NCI-H460 (cell line): ENCODE measurements around the gene HELZ2. TPM values are rescaled to one million over a fixed set of nuclear protein-coding genes. Genes with fewer than 3 reads are reported as not detected.

Experiments
- DNase-seq: peaks from one replicate; pipeline ENCODE4 v3.0.0-alpha.2; 2016; ENCODE audit warnings: low read depth; ENCODE audit errors: extremely low read depth
- total RNA-seq: library from RNA; depleted of rRNA; stranded (reverse); fragments of >200 nt; shearing (Covaris generic); gene quantifications from 2 replicates; pipeline ENCODE4 v1.2.3, GENCODE V29; 2014; rRNA removed

Gene HELZ2
- total RNA-seq, 1 experiment from 2014 or later = 10.1 TPM

DNA sequence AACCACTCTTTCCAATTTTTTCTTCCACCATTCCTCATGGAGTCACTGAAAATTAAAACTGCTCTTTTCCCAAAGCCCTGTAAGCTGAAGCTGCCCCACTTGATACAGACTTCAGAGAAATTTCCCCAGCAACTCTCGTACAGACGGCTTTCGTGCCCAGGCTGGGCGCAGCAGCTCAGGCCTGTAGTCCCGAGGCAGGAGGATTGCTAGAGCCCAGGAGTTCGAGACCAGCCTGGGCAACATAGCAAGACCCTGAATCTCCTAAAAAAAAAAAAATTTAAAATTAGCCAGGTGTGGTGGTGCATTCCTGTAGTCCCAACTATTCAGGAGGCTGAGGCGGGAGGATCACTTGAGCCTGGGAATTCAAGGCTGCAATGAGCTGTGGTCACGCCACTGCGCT lies 46.9 kb downstream of the HELZ2 start:
- no peak for DNase-seq

DNA sequence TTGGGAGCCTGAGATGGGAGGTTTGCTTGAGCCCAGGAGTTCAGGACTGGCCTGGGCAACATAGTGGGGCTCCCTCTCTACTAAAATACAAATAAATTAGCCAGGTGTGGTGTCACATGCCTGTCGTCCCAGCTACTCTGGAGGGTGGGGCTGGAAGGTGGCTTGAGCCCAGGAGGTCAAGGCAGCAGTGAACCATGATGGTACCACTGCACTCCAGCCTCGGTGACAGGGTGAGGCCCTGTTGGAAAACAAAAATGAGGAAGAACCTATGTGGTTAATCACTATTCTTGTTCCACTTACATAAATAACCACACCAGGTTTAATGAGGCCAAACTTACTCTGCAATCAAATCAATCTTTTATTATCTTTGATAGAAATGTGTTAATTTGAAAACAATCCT lies 48.1 kb downstream of the HELZ2 start:
- no peak for DNase-seq

DNA sequence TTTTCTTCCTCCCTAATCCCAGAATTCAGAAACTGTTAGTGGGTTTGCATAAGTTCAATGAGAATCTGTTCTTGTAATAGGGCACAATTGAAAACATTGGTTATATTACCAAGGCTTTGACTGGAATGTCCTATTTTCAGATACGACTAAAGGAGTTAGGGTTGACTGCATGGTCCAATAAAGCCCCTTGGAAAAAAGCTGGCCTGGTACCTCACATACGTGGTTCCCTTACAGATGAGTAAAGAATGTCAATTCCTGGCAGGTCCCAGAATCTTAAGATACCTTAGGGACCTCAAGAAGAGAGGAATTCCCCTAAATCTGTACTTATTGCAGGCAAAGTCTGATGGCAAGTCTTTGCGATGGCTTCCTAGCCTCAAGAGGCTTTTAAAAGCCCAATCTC lies 48.9 kb downstream of the HELZ2 start:
- no peak for DNase-seq

Other genes starting within 250 kb of the HELZ2 start
- 0.84 TPM in 1 of 2 replicates, not detected in the other for gene CHRNA4, start 212.9 kb downstream of the HELZ2 start, total RNA-seq
- 0.17 TPM in 1 of 2 replicates, not detected in the other for gene KCNQ2, start 101.6 kb downstream of the HELZ2 start, total RNA-seq
- 224 and 275 TPM in 2 replicates for gene EEF1A2, start 75.2 kb downstream of the HELZ2 start, total RNA-seq
- gene PPDPF, start 53.5 kb downstream of the HELZ2 start, total RNA-seq = 44.7 and 63.2 TPM in 2 replicates
- 1.5 and 2.2 TPM in 2 replicates for gene PTK6, start 36.9 kb downstream of the HELZ2 start, total RNA-seq
- not detected in 2 replicates for gene SRMS, start 26.5 kb downstream of the HELZ2 start, total RNA-seq
- 0.05 TPM in 1 of 2 replicates, not detected in the other for gene FNDC11, start 20.1 kb downstream of the HELZ2 start, total RNA-seq
- 13.1 and 14.0 TPM in 2 replicates for gene GMEB2, start 52.9 kb upstream of the HELZ2 start, total RNA-seq
- 1.8 and 2.5 TPM in 2 replicates for gene STMN3, start 79.2 kb upstream of the HELZ2 start, total RNA-seq
- 4.1 and 6.3 TPM in 2 replicates for gene RTEL1, start 84.1 kb upstream of the HELZ2 start, total RNA-seq
- gene TNFRSF6B, start 122.4 kb upstream of the HELZ2 start, total RNA-seq = 0.10 TPM in 1 of 2 replicates, not detected in the other
- 12.1 and 15.9 TPM in 2 replicates for gene ARFRP1, start 133.7 kb upstream of the HELZ2 start, total RNA-seq
- gene ZGPAT, start 133.8 kb upstream of the HELZ2 start, total RNA-seq = 10.6 and 12.8 TPM in 2 replicates
- gene LIME1, start 162.4 kb upstream of the HELZ2 start, total RNA-seq = 6.6 and 7.6 TPM in 2 replicates
- gene SLC2A4RG, start 165.5 kb upstream of the HELZ2 start, total RNA-seq = 15.5 and 19.4 TPM in 2 replicates